A673 (cell line): ENCODE results near the gene NEMF.

ENCODE experiments used
- EZH2 ChIP-seq: fragments of 200-600 bp; sonication (generic); IDR thresholded peaks from 2 replicates; pipeline ENCODE4 v1.6.1; 2017; ENCODE audit warnings: borderline replicate concordance, low read depth, mild to moderate bottlenecking, mixed read lengths, antibody characterized with exemption, low read length; ENCODE audit not compliant: poor library complexity, severe bottlenecking
- TF ChIP-seq, protein P1 (sequence below): fragments of 300-800, 200-600 bp; sonication (generic); conservative IDR thresholded peaks from 2 replicates; pipeline ENCODE4 v1.5.1; 2017; ENCODE audit warnings: low read depth, mild to moderate bottlenecking, antibody characterized with exemption, low read length, moderate library complexity, mixed read lengths

- TF ChIP-seq, protein P1, sequence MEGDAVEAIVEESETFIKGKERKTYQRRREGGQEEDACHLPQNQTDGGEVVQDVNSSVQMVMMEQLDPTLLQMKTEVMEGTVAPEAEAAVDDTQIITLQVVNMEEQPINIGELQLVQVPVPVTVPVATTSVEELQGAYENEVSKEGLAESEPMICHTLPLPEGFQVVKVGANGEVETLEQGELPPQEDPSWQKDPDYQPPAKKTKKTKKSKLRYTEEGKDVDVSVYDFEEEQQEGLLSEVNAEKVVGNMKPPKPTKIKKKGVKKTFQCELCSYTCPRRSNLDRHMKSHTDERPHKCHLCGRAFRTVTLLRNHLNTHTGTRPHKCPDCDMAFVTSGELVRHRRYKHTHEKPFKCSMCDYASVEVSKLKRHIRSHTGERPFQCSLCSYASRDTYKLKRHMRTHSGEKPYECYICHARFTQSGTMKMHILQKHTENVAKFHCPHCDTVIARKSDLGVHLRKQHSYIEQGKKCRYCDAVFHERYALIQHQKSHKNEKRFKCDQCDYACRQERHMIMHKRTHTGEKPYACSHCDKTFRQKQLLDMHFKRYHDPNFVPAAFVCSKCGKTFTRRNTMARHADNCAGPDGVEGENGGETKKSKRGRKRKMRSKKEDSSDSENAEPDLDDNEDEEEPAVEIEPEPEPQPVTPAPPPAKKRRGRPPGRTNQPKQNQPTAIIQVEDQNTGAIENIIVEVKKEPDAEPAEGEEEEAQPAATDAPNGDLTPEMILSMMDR = no peak
- no peak for TF ChIP-seq EZH2
Measured at GRCh38 chr14:49876563-49877127, 24.1 kb upstream of the NEMF start.
